ENCODE data around the gene FLOT1.
"Not testable (repeated sequence)": the region's sequence is repeated elsewhere in the genome, so short reads cannot be mapped to it uniquely, and the experiment has no call there.

DNA sequence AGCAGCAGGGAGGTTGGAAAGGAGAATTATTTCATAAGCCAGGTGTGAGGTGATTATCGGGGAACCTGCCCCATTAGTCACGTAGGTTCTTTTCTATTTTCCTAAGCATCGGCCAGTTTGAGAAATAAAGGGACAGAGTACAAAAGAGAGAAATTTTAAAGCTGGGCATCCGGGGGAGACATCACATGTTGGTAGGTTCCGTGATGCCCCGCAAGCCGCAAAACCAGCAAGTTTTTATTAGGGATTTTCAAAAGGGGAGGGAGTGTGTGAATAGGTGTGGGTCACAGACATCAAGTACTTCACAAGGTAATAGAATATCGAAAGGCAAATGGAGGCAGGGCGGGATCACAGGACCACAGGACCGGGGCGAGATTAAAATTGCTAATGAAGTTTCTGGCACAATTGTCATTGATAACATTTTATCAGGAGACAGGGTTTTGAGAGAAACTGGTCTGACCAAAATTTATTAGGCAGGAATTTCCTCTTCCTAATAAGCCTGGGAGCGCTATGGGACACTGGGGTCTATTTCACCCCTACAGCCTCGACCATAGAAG, 22.1 kb upstream of the FLOT1 start:
- not testable (repeated sequence) for TF ChIP-seq CTCF, POLR2A (IDR thresholded peaks at IDR 0.05)

Measured in esophagus squamous epithelium (tissue), 4 donors.